Right ventricle myocardium superior (tissue), 1 donor: ENCODE results near the gene MELTF. TPM values are rescaled to one million over a fixed set of nuclear protein-coding genes. Genes with fewer than 3 reads are reported as not detected.
"Not testable (repeated sequence)": the region's sequence is repeated elsewhere in the genome, so short reads cannot be mapped to it uniquely, and the experiment has no call there.

Experiments
- ATAC-seq: fragments of 200-7000 bp; cut with Tn5 transposase; one replicate; pipeline ENCODE4 v1.9.1; 2020; ENCODE audit warnings: mild to moderate bottlenecking; ENCODE audit not compliant: poor library complexity
- DNase-seq: peaks from one replicate; pipeline ENCODE4 v3.0.0-alpha.2; 2020
- intact Hi-C: fragments of 100-400 bp; cut with DNase I; formaldehyde crosslinking; loops from one replicate; pipeline ENCODE4 v1.11.2; 2022
- long read RNA-seq: library from polyadenylated mRNA; unstranded; transcript quantifications from one replicate; pipeline ENCODE4 v2.0.0, GENCODE V29; 2021
- total RNA-seq: library from RNA; stranded (reverse); fragmentation: NEBNext Ultra II Directional; extraction: Animal tissue kit (Norgen Biotek cat#: 25700); gene quantifications from one replicate; pipeline ENCODE4 v1.2.1, GENCODE V29; 2021
- donor health status: DM: no; HTN: yes; CAD: no; lungs with severe emphysema.

Gene MELTF
- 3.1 TPM for total RNA-seq
- long read RNA-seq, partial matches to known transcripts: 3 of 9 reads
- long read RNA-seq, other reads (novel, unspliced or antisense): 5 of 9 reads

DNA sequence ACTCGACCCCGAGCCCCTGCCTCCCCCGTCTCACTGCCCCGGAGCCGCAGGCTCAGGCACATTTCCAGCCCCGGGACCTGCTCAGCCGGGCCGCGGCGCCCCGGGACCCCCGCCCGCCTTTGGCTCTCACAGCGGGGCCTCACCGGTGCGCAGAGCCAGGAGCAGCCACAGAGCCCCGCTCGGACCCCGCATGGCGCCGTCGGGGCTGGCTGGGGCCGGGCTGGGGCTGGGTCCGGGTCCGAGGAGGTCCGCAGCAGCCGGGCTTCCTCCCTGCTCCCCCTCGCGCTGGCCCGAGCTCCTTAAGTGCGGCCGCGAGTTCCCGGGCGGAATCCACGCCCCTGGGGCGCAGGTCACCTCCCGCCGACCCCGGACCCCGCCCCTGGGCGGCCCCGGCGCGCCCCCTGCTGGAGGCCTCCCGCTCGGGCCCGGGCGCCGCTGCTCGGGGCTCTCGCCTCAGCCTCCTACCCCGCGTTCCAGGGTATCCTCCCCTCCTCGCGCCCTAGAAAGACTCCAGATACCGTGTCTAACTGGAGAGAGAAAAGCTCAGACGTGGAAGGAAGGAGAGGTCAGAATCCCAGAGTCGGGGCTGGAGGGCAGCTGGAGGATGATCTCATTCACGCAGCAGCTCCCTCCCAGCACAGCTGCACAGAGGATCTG lies at the start of gene MELTF:
Gene MELTF, minus strand, starts transcription at position 307 of the 657 bp plus-strand sequence. Its CDS starts 115 bp downstream, at position 192.
- intact Hi-C loops: no loop called here
- ATAC-seq (peak; percentile 75), DNase-seq (peak; percentile 82)

DNA sequence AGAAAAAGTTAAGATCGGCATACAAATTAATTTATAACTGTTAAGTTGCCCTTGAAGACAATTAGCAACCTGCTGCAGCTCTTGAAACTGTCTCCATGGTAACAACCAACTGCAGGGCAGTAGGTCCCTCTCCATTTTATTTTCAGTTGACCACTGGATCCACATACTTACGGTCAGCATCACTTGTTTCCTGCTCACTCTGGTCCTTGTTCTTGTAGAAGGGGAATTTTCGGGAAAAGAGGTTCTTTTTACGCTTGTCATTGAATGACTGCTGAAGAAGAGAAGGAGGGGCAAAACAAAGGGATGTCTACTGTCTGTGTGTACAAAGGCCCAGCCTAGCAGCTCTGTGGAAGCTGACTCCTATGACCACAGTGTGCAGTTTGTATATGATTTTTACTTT lies 46.8 kb upstream of the MELTF start:
- intact Hi-C loops: no loop called here
- ATAC-seq (no peak), DNase-seq (no peak)

DNA sequence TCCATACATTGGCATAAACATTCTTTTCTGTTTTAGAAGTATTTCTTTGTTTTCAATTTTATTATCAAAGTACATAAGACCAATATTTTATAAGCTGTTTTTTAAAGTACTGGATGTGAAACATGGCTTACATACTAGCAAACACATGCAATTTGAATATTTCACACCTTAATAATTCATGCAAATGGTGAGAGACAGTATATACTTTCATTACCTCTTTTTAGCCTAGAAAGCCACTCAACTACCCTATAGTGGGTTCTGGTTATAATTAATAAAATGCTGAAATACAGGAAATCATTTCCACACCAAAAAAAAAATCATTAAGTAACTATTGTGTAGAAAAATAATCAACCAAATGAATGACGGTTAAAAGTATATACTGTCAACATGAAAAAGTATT lies 38.5 kb upstream of the MELTF start:
- DNase-seq: no peak
- ATAC-seq: no peak
- intact Hi-C loops: no loop called here

DNA sequence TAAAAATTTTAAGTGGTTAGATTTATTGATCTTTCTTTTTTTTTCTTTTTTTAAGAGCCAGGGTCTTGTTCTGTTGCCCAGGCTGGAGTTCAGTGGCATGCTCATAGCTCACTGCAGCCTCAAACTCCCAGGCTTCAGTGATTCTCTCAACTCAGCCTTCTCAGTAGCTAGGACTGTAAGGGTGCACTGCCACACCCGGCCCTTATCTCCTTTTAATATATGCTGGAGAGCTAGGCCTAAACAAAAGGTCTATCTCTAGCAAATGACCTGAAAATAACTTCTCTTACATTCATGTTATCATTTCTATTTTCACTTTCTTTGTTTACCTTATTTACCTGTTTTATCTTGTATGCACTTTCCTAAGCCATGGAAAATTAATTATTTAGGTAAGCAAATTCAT lies 35.2 kb upstream of the MELTF start:
- DNase-seq: no peak
- no peak for ATAC-seq
- intact Hi-C loops: no loop called here

DNA sequence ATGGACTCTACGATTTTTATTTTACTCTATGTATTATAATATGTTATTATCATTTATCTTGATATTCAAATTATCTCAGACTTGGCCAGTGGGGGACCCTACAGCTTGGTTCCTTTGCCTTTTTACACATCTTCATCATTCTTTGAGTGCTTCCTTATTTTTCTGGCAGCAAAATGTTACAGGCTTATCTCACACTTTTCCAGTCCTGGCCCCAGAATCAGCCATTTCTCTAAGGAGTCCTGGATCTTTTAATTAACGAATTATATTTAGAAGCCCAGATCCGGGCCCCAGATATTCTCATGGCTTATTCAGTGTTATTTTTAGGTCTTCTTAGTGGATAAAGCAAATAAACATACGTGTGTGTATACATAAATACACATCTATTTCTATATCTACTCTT lies 32.8 kb upstream of the MELTF start:
- intact Hi-C loops: no loop called here
- DNase-seq: no peak
- ATAC-seq: no peak

DNA sequence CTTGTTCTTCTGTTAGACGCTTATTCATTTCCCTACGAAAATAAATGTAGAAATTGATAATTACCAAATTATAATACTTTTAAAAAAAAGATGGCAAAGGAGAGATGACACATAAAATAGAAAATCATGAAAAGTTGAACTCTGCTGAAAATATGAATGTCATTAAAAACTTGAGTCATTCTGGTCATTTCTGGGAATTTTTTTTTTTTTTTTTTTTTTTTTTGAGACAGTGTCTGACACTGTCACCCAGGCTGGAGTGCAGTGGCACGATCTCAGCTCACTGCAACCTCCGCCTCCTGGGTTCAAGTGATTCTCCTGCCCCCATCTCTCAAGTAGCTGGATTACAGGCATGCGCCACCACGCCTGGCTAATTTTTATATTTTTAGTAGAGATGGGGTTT lies 22.0 kb upstream of the MELTF start:
- intact Hi-C loops: not testable (repeated sequence)

DNA sequence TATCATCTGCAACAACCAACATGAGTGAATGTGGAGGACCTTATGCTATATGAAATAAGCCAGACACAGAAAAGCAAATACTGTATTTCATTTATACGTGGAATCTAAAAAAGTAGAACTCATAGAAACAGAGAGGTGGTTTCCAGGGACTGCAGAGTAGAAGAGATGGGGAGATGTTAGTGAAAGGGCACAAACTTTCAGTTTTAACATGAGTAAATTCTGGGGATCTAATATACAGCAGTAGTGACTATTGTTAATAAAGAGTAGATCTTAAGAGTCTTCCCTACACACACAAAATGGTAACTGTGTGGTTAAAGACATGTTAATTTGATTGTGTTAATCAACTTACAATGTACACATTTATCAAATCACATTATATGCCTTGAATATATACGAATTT lies 20.9 kb upstream of the MELTF start:
- ATAC-seq (no peak), DNase-seq (no peak)
- intact Hi-C loops: no loop called here

More for the DNA sequence above, 22.0 kb upstream of the MELTF start:
- DNase-seq, ATAC-seq: not testable (repeated sequence)

DNA sequence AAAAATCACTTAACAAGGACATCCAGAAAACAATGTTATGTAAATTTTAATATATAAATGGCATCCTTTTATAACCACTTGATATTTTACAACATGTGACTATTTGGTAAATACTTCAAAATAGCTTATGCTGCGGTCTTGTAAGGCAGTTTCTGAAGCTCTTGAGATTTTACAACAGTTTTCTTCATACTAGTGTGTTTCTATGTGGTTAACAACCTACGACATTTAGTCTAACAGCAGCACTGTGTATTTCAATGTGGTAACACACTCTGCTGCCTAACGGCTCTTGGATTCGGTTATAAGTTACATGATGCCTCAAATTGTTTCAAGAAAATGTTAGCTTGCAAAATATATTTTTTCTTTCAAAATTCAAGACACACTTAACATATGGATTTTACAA lies 12.9 kb upstream of the MELTF start:
- intact Hi-C loops: no loop called here
- DNase-seq (no peak), ATAC-seq (no peak)

DNA sequence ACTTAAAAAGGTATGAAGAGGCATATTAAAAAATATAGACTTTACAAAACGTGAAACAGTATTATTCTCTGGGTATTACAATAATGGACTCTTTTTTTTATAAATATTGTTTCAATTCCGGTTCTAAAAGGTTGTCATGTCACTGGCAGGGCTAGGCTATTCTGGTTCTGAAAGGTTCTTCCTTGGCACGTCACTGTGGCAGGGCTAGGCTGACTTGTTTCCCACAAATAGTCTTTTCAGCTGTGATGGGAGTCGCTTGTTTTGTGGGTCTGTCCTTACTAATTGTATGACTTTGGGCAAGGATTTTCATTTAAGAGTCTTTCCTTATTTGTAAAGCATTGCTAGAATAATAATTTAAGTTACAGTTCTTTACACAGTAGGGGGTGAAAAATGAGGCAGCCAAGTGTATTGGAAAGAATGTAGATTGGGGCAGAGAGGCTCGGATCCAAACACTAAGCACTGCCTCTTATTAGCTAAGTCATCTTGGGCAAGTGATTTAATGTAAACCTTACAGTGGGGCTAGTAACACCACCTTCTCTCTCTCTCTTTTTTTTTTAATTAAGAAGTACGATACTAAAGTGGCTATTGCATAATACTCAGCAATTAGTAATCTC lies 12.4 kb upstream of the MELTF start:
- intact Hi-C loops: no loop called here
- DNase-seq: no peak

DNA sequence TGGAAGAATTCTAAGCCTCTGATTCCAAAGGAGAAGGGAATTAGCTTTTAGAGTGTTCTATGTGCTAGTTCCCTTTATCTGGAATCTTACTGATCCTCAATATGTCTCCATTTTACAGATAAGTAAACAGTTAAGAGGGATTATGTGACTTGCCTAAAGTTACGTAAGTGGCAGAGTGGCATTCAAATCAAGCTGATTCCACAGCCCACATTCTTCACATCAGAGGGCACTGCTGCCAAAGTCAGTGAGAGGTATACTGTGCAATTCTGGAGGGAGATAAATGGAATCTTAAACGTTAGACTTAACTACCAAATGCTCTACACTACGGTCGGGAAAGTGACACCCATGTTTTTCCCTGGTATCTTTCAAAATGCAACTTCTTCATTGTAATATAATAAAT lies 11.0 kb upstream of the MELTF start:
- peak; percentile 64 for ATAC-seq
- no peak for DNase-seq
- intact Hi-C loops: no loop called here

More for the DNA sequence above, 12.4 kb upstream of the MELTF start:
- no peak for ATAC-seq

DNA sequence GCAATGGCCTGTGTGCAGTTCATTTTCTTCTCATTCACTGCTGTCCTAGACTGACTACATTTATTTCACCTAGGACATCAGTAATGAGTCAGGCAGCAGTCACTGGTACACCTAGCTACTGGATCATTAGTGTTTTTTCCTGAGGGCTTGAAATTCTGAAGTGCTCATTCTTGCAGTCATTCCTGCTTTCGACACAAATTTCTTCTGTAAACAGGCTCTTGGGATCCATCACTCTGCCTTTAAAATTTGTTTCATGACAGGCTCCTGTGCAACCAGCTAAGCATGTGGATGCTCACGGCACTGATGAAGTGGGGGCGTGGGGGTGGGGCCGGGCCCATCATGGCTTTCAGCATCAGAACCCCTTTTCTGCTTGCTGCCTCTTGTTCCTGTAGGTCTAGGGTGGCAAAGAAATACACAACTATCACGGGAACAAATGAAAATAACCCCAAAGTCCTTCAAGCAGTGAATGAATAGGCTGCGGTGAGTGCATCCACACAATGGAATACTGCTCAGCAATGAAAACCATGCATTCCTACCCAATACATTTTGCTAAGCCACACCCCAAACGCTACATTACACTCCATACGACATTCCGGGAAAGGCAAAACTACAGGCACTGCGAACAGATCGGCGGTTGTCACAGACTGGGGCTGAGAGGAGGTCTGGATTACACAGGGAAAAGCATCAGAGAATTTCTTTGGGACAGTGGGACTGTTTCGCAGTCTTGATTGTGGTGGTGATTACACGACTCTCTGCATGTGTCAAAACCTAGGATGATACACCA lies 9.3 kb upstream of the MELTF start:
- no peak for ATAC-seq
- intact Hi-C loops: no loop called here
- no peak for DNase-seq

DNA sequence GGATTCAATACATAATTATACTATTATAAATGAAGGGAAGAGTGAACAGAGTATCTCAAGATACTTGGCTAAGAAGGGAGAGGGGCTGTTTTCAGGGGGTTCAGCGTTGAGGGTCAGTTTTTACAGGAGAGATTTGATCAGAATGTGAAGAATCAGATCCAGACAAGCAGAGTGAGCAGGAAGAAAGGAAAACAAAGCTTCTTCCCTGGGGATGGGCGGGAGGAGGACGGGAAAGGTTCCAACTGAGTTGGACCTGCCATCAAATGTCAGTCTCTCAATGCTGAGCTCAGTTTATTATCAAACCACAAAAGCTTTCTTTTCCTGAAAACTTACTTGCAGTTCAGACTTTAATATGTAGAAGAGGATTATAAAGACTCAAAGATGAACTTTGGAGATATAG lies 6.0 kb upstream of the MELTF start:
- intact Hi-C loops: no loop called here
- DNase-seq: no peak
- no peak for ATAC-seq

DNA sequence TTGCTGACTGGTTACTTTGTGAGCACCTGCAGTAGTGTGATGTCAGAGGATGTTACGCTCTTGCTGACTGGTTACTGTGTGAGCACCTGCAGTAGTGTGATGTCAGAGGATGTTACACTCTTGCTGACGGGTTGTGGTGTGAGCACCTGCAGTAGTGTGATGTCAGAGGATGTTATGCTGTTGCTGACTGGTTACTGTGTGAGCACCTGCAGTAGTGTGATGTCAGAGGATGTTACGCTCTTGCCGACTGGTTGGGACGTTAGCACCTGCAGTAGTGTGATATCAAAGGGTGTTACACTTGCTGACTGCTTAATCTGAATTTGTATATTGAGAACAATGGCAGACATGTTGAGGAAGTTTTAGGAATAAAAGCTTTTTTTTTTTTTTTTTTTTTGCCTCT lies 5.2 kb upstream of the MELTF start:
- ATAC-seq, intact Hi-C loops, DNase-seq: not testable (repeated sequence)

DNA sequence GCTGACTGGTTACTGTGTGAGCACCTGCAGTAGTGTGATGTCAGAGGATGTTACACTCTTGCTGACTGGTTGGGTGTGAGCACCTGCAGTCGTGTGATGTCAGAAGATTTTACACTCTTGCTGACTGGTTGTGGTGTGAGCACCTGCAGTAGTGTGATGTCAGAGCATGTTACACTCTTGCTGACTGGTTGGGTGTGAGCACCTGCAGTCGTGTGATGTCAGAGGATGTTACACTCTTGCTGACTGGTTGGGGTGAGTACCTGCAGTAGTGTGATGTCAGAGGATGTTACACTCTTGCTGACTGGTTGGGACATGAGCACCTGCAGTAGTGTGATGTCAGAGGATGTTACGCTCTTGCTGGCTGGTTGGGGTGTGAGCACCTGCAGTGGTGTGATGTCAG lies 4.1 kb upstream of the MELTF start:
- intact Hi-C loops, DNase-seq, ATAC-seq: not testable (repeated sequence)

DNA sequence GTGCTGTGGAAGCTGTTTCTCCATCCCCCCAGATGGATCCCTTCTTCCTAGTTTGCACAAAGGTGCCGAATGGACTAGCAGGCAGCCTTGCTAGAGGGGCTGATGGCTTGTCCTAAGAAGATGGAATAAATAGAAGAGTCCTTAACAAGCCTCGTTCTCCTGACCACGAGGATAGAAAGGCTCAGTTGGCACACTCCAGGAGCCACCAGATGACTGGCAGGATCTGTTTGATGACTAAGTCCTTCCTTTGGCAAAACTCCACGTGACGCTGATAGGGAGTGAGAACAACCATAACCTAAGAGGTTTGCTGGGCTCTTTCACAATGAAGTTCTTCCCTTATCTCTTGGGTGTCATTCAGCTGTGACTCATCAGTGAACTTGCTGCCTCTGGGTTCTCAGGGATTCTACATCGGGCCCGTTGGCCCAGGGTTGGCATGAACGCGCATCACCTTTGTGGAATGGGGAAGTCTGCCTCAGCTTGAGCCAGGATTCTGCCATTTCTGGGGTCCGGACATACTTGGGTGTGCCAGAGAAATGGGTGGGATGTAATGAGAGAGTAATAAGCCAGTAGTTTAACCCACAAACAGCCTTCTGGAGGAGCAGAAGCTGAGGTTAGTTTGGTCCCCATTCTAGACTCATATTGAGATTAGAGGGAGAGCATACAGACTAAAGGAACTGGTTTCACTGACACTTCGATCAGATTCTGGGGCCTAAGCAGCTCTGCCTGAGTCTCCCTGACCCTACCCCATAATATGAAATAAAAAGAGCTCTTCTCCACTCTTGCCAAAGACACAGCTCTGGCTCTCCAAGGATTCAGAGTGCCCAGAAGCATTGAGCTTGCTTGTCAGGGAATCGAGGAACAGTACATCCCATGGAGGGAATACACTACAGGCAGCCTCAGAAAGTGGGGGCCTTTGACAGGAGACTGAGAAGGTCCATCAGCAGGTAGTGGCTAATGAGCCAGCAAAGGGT lies 2.0 kb upstream of the MELTF start:
- ATAC-seq (peak; percentile 84), DNase-seq (peak; percentile 72)
- intact Hi-C loops: no loop called here

DNA sequence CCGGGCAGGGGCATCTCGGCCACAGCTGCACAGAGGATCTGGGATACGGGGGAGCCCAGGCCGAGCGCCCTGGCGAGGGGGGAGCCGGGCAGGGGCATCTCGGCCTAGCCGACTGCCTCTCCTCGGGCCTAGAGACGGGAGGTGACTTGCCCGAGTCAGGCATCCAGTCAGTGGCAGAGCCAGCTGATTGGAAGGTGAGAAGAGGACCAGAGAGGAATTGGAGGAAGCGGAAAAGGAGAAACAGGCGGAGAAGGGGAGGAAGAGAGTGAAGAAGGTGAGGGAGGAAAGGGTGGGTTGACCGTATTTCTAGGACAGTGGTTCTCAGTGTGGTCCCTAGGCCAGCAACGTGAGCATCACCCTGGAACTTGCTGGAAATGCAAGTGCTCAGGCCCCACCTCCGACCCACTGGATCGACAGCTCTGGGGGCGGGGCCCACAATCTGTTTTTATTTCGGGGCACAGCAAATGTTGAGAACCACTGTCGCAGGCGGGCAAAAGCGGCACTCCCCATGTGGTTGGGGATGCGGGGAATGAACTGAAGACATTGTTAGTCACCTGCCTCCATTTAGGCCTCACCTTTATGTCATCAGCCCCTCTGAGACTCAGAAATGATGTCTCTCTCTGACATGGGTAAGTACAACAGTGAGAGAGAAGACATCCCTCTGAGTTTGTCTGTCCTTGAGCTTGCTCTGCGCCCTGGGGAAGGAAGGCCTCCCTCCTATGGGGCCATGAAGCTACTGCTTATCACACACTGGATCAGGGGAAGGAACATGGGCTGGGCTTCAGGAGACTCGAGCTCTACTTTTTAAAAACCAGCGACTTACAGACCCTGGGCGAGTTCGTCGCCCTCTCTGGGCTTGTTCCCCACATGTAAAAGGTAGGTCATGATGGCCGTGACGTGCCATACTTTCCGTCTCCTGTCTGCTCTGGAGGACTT lies 1.0 kb upstream of the MELTF start:
- ATAC-seq: peak; percentile 21
- intact Hi-C loops: no loop called here
- DNase-seq: peak; percentile 67

DNA sequence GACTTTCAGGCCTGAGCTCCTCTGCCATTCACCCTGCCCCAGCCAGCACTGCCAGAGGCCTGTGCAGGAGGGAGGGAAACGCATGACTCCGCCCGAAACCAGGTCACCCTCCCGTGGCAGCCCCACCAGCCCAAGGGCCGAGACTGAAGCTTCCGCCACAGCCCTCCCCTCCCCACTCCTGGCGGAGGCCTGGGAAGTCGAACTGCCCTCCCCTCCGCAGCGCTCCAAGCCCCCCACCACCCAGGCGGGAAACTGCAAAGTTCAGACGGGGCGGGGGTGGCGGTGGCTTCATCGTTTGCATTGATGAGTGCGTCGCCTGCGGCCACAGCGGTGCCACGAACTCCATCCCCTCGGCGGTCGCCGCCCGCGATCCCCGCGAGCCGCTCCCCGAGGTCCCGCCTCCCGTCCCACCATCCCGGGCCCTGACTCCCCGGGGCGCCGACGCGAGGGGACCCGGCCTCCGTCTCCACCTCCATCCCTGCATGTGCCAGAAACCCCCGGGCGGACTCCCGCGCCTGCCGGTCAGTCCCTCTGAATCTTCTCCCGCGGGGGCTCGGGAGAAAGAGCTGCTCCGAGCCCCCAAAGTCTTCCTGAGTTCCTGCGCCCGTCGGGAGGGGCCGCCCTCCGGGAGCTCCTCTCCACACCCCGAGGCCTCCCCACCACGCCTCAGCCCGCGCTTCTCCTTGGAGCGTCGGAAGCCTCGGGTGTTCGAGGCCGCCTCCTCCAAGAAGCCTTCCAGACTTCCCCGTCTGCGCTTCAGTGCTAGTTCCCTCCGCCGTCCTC lies 698 bp downstream of the MELTF start:
- no peak for DNase-seq

More for the DNA sequence above, 698 bp downstream of the MELTF start:
- ATAC-seq: no peak
- intact Hi-C loops: no loop called here
